GM21576 (cell line): Measurements from ENCODE around the gene JPH3.

Source experiments
- ATAC-seq: cut with Tn5 transposase; IDR thresholded peaks from one replicate; pipeline ENCODE4 v1.9.1; 2021; ENCODE audit warnings: mild to moderate bottlenecking, moderate library complexity; ENCODE audit not compliant: unreplicated experiment

Gene JPH3

GRCh38 chr16:87625241-87625797 lies 23.0 kb downstream of the JPH3 start:
- no peak for ATAC-seq

GRCh38 chr16:87626401-87626800 lies 24.1 kb downstream of the JPH3 start:
- no peak for ATAC-seq

- no peak for ATAC-seq
Observed at GRCh38 chr16:87626905-87627304, 24.6 kb downstream of the JPH3 start.

GRCh38 chr16:87627542-87628245 lies 25.4 kb downstream of the JPH3 start:
- no peak for ATAC-seq

- no peak for ATAC-seq
Observed at GRCh38 chr16:87628246-87628923, 26.1 kb downstream of the JPH3 start.

- no peak for ATAC-seq
Observed at GRCh38 chr16:87628940-87629339, 26.6 kb downstream of the JPH3 start.

- ATAC-seq: no peak
Observed at GRCh38 chr16:87631067-87631466, 28.8 kb downstream of the JPH3 start.

- no peak for ATAC-seq
Observed at GRCh38 chr16:87634411-87634810, 32.1 kb downstream of the JPH3 start.

- ATAC-seq: no peak
Observed at GRCh38 chr16:87635541-87636049, 33.3 kb downstream of the JPH3 start.

GRCh38 chr16:87636050-87636684 lies 33.9 kb downstream of the JPH3 start:
- ATAC-seq: no peak

- no peak for ATAC-seq
Observed at GRCh38 chr16:87636741-87637140, 34.4 kb downstream of the JPH3 start.

- no peak for ATAC-seq
Observed at GRCh38 chr16:87637357-87637756, 35.0 kb downstream of the JPH3 start.

- ATAC-seq: no peak
Observed at GRCh38 chr16:87638736-87639135, 36.4 kb downstream of the JPH3 start.

- ATAC-seq: no peak
Observed at GRCh38 chr16:87641721-87642120, 39.4 kb downstream of the JPH3 start.

- no peak for ATAC-seq
Observed at GRCh38 chr16:87642491-87642890, 40.2 kb downstream of the JPH3 start.

- ATAC-seq: no peak
Observed at GRCh38 chr16:87644186-87644585, 41.9 kb downstream of the JPH3 start.

- no peak for ATAC-seq
Observed at GRCh38 chr16:87644596-87644995, 42.3 kb downstream of the JPH3 start.

GRCh38 chr16:87645802-87646201 lies 43.5 kb downstream of the JPH3 start:
- no peak for ATAC-seq

GRCh38 chr16:87647431-87648185 lies 45.3 kb downstream of the JPH3 start:
- ATAC-seq: no peak

GRCh38 chr16:87648236-87648635 lies 45.9 kb downstream of the JPH3 start:
- ATAC-seq: no peak
